Keratinocyte (primary cell): Measurements from ENCODE around the gene VSIG8.

Experiments
- EZH2 ChIP-seq: IDR thresholded peaks from one replicate; pipeline ENCODE4 v1.6.1; 2012; ENCODE audit warnings: inconsistent platforms, mild to moderate bottlenecking, low read length, moderate library complexity
- TF ChIP-seq, protein P1 (sequence below), 3 experiments: IDR thresholded peaks in 1 of 3; conservative IDR thresholded peaks in 1 of 3; optimal IDR thresholded peaks in 1 of 3; 2 replicates in 2 of 3; 3 replicates in 1 of 3; pipeline versions ENCODE3 to v1.5.1; 2011; ENCODE audit warnings: low read length in 3 of 3, mild to moderate bottlenecking in 3 of 3, moderate library complexity in 2 of 3, control low read depth in 1 of 3, inconsistent platforms in 1 of 3; ENCODE audit not compliant: insufficient read depth in 2 of 3; ENCODE audit errors: extremely low read depth in 1 of 3

DNA sequence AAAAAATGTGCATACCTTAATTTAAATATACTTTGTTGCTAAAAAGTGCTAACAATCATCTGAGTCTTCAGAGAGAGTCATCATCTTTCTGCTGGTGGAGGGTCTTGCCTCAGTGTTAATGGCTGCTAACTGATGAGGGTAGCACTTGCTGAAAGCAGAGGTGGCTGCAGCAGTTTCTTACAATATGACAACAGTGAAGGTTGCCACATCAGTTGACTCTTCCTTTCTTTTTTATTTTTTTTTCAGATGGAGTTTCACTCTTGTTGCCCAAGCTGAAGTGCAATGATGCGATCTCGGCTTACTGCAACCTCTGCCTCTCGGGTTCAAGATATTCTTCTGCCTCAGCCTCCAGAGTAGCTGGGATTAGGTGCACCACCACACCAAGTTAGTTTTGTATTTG is 40.1 kb upstream of the VSIG8 start:
- TF ChIP-seq, protein P1, sequence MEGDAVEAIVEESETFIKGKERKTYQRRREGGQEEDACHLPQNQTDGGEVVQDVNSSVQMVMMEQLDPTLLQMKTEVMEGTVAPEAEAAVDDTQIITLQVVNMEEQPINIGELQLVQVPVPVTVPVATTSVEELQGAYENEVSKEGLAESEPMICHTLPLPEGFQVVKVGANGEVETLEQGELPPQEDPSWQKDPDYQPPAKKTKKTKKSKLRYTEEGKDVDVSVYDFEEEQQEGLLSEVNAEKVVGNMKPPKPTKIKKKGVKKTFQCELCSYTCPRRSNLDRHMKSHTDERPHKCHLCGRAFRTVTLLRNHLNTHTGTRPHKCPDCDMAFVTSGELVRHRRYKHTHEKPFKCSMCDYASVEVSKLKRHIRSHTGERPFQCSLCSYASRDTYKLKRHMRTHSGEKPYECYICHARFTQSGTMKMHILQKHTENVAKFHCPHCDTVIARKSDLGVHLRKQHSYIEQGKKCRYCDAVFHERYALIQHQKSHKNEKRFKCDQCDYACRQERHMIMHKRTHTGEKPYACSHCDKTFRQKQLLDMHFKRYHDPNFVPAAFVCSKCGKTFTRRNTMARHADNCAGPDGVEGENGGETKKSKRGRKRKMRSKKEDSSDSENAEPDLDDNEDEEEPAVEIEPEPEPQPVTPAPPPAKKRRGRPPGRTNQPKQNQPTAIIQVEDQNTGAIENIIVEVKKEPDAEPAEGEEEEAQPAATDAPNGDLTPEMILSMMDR (optimal IDR thresholded peaks at IDR 0.05 in 1 of 3, IDR thresholded peaks at IDR 0.05 in 1 of 3, conservative IDR thresholded peaks at IDR 0.05 in 1 of 3; ENCODE audit: extremely low read depth in 1 of 3, insufficient read depth in 2 of 3, low read length in 3 of 3), result no peak
- no peak for TF ChIP-seq EZH2
